Gastroesophageal sphincter (tissue), 3 donors: ENCODE results near the gene TBCK.

ENCODE experiments used
- EP300 ChIP-seq: sonication (generic); formaldehyde crosslinking; IDR thresholded peaks from one replicate; pipeline ENCODE4 v1.6.1; 2017; ENCODE audit warnings: antibody characterized with exemption, mild to moderate bottlenecking
- POLR2A ChIP-seq, 2 donors: fragments of 450-650 bp; IDR thresholded peaks; one replicate each; pipeline ENCODE4 v1.6.1; 2017; ENCODE audit warnings: antibody characterized with exemption in 2 of 2, mild to moderate bottlenecking in 2 of 2, moderate library complexity in 1 of 2
- POLR2AphosphoS5 ChIP-seq: sonication (generic); formaldehyde crosslinking; IDR thresholded peaks from one replicate; pipeline ENCODE4 v1.6.1; 2017; ENCODE audit warnings: antibody characterized with exemption
- TF ChIP-seq, protein P1 (sequence below), 4 experiments: fragments of 200-600 bp in 2 of 4; fragments of 450-650 bp in 2 of 4; sonication (generic) in 1 of 4; IDR thresholded peaks; one replicate each; pipeline ENCODE4 v1.5.1; 2017 to 2019; ENCODE audit warnings: antibody characterized with exemption in 4 of 4, mild to moderate bottlenecking in 2 of 4, moderate library complexity in 2 of 4

DNA sequence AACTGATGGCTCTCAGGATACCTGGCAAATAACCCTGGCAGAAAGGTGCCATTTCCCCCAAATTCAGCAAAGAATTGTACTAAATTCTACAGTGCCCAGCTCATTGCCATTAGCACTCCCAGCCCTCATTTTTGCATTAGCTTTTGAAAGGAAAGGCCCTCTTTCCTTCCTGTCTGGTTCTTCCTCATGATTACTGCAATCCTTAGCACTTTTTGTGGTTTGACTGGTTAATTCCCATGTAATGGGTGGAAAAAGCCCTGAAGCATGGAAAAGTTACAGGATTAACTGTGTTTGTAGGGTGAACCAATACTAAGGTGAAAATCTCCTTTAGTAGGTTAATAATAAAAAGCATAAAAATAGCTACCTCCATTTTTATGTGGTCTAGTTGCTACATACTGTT, 281.3 kb downstream of the TBCK start:
- TF ChIP-seq, protein P1, sequence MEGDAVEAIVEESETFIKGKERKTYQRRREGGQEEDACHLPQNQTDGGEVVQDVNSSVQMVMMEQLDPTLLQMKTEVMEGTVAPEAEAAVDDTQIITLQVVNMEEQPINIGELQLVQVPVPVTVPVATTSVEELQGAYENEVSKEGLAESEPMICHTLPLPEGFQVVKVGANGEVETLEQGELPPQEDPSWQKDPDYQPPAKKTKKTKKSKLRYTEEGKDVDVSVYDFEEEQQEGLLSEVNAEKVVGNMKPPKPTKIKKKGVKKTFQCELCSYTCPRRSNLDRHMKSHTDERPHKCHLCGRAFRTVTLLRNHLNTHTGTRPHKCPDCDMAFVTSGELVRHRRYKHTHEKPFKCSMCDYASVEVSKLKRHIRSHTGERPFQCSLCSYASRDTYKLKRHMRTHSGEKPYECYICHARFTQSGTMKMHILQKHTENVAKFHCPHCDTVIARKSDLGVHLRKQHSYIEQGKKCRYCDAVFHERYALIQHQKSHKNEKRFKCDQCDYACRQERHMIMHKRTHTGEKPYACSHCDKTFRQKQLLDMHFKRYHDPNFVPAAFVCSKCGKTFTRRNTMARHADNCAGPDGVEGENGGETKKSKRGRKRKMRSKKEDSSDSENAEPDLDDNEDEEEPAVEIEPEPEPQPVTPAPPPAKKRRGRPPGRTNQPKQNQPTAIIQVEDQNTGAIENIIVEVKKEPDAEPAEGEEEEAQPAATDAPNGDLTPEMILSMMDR (IDR thresholded peaks at IDR 0.05) = no peak
- TF ChIP-seq POLR2A (IDR thresholded peaks at IDR 0.05) (no peak), POLR2AphosphoS5 (no peak), EP300 (no peak)
